SK-N-MC (cell line): ENCODE data around the gene MT1E.

Experiments used
- EZH2 ChIP-seq: fragments of 200-600 bp; sonication (generic); IDR thresholded peaks from one replicate; pipeline ENCODE4 v1.6.1; 2017; ENCODE audit warnings: antibody characterized with exemption
- POLR2AphosphoS5 ChIP-seq: IDR thresholded peaks from 2 replicates; pipeline ENCODE4 v1.6.1; 2012; ENCODE audit warnings: mild to moderate bottlenecking, low read depth, low read length, borderline replicate concordance

- TF ChIP-seq POLR2AphosphoS5 (no peak), EZH2 (no peak)
Observed at GRCh38 chr16:56577300-56577625, 48.3 kb upstream of the MT1E start.
